Kidney (tissue), 14 donors: ENCODE results near the gene NTRK1. TPM values are rescaled to one million over a fixed set of nuclear protein-coding genes. Genes with fewer than 3 reads are reported as not detected.

Experiments
- DNase-seq, 5 donors: peaks; one replicate each; pipeline ENCODE4 v3.0.0-alpha.2; 2013 to 2020
- FAIRE-seq: peaks from 2 replicates; lab custom pipeline; 2012; peaks lifted over from hg19 to GRCh38; lab: Jason Lieb, UNC
- H3K27ac ChIP-seq, 2 donors: one replicate each; pipeline ENCODE4 v1.7.0; 2013; ENCODE audit warnings: low read depth in 2 of 2, low read length in 2 of 2, inconsistent platforms in 1 of 2
- H3K27me3 ChIP-seq: one replicate; pipeline ENCODE4 v1.7.1; 2013; ENCODE audit warnings: low read length, inconsistent platforms; ENCODE audit not compliant: control insufficient read depth, insufficient read depth
- H3K36me3 ChIP-seq, 3 donors: one replicate each; pipeline versions ENCODE4 v1.7.0 to v1.7.1; 2013; ENCODE audit warnings: low read length in 3 of 3, control low read depth in 1 of 3, inconsistent platforms in 1 of 3; ENCODE audit not compliant: insufficient read depth in 3 of 3, control insufficient read depth in 2 of 3
- H3K4me1 ChIP-seq, 3 donors: one replicate each; pipeline versions ENCODE4 v1.7.0 to v1.7.1; 2013; ENCODE audit warnings: low read length in 3 of 3, inconsistent platforms in 1 of 3, low read depth in 1 of 3; ENCODE audit not compliant: control insufficient read depth in 2 of 3, insufficient read depth in 2 of 3
- H3K4me3 ChIP-seq, 3 donors: one replicate each; pipeline versions ENCODE4 v1.7.0 to v1.8.1; 2013; ENCODE audit warnings: low read length in 3 of 3, control low read depth in 1 of 3, inconsistent platforms in 1 of 3
- H3K9ac ChIP-seq, 3 donors: one replicate each; pipeline versions ENCODE4 v1.7.0 to v1.7.1; 2013; ENCODE audit warnings: low read length in 3 of 3, control low read depth in 1 of 3, inconsistent platforms in 1 of 3
- H3K9me3 ChIP-seq, 3 donors: one replicate each; pipeline versions ENCODE4 v1.7.0 to v1.7.1; 2013; ENCODE audit warnings: low read length in 3 of 3, control low read depth in 1 of 3, inconsistent platforms in 1 of 3; ENCODE audit not compliant: control insufficient read depth in 2 of 3, insufficient read depth in 1 of 3
- intact Hi-C: fragments of 100-400 bp; cut with DNase I; formaldehyde crosslinking; loops from one replicate; pipeline ENCODE4 v1.11.1; 2022
- polyA plus RNA-seq: library from polyadenylated mRNA; stranded (reverse); fragments of 350-450 nt; fragmentation: Illumina TruSeq; extraction: RNeasy Lipid Tissue Mini Kit (QIAGEN cat#74804); gene quantifications from one replicate; pipeline ENCODE4 v1.2.3, GENCODE V29; 2014; ENCODE audit warnings: low read depth, low replicate concordance; ENCODE audit not compliant: insufficient read depth
- total RNA-seq: library from RNA; stranded (reverse); fragmentation: NEBNext Ultra II Directional; extraction: Animal tissue kit (Norgen Biotek cat#: 25700); gene quantifications from one replicate; pipeline ENCODE4 v1.2.1, GENCODE V29; 2021
- TF ChIP-seq, protein P1 (sequence below): IDR thresholded peaks from 3 replicates; pipeline ENCODE4 v1.5.1; 2012; ENCODE audit warnings: mild to moderate bottlenecking, moderate library complexity, borderline replicate concordance; ENCODE audit not compliant: insufficient read depth; ENCODE audit errors: extremely low read depth
- donor health status: control.
- donor health status: control.
- donor health status: control.
- donor health status: control.
- donor health status: control.
- donor health status: DM: yes; HTN: yes; CAD: no.
- donor health status: Normal renal cell carcinoma (clear cell type).

NTRK1 gene
- total and polyA plus RNA-seq, 2 donors from 2014 or later, result 1.0 to 1.3 TPM

- no peak within 1 kb of the TSS for H3K9ac ChIP-seq
- H3K27me3 ChIP-seq, result peaks cover 24% of the 10 kb centered on the region
- H3K36me3 ChIP-seq, result no peaks in the 10 kb centered on the region
- TF ChIP-seq, protein P1, sequence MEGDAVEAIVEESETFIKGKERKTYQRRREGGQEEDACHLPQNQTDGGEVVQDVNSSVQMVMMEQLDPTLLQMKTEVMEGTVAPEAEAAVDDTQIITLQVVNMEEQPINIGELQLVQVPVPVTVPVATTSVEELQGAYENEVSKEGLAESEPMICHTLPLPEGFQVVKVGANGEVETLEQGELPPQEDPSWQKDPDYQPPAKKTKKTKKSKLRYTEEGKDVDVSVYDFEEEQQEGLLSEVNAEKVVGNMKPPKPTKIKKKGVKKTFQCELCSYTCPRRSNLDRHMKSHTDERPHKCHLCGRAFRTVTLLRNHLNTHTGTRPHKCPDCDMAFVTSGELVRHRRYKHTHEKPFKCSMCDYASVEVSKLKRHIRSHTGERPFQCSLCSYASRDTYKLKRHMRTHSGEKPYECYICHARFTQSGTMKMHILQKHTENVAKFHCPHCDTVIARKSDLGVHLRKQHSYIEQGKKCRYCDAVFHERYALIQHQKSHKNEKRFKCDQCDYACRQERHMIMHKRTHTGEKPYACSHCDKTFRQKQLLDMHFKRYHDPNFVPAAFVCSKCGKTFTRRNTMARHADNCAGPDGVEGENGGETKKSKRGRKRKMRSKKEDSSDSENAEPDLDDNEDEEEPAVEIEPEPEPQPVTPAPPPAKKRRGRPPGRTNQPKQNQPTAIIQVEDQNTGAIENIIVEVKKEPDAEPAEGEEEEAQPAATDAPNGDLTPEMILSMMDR, result no peak
- FAIRE-seq, result no peak
- H3K4me1 ChIP-seq, result peaks cover 0 to 10% (median 0%) of the 10 kb centered on the region in 3 donors
- peak within 1 kb of the TSS in 1 of 3 donors; percentile 25 for H3K4me3 ChIP-seq
- H3K27ac ChIP-seq, result no peak within 1 kb of the TSS
- peak in 1 of 5 donors; percentile 73 for DNase-seq
- H3K9me3 ChIP-seq, result no peaks in the 10 kb centered on the region
- intact Hi-C loops, result loop anchor here (10.0 kb wide), 1 partner anchor 64 kb away; no protein-coding TSS in a partner anchor
Measured at GRCh38 chr1:156858959-156859522, 1.6 kb upstream of the NTRK1 start, which contains the start of gene INSRR. TSS of gene INSRR (minus strand) at chr1:156859117. CDS start at chr1:156858621, 496 bp downstream.

DNA sequence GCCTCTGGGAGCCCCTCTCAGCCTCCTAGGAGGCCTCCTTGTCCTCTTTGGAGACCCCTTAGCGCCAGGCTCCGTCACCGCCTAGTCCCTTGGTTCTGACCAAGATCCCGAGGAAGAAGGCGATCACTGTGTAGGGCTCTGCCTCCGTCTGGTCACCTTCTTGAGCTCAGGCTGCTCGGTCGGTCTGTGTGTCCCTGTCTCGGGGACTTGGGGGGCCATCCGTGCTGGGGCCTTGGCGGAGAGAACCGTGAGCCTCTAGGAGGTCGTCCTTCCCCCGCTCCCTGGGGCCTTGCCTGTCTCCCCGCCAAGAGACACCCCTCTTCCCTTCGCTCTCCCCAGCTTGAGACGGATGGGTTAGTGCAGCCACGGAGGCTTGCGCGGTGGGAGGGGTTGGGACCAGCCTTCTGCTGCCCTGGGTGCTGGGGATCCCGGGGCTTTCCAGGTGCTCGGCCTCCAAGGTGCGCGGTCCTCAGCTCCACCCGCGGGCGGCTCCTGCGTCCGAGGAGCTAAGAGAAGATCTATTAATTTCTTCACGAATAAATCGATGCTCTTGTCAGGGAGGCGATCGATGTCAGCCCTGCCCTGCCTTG lies 1.0 kb upstream of the NTRK1 start:
- Histone ChIP-seq H3K9me3 (no peaks in the 10 kb centered on the region), H3K36me3 (no peaks in the 10 kb centered on the region), H3K9ac (no peak overlapping the region), H3K27ac (no peak overlapping the region), H3K4me3 (peak overlapping the region in 1 of 3 donors; percentile 25), H3K27me3 (peaks cover 24% of the 10 kb centered on the region), H3K4me1 (peaks cover 0 to 10% (median 0%) of the 10 kb centered on the region in 3 donors)
- DNase-seq (peak in 1 of 5 donors; percentile 64), FAIRE-seq (no peak)
- TF ChIP-seq, protein P1, result no peak
- intact Hi-C loops, result loop anchor here (10.0 kb wide), 1 partner anchor 65 kb away; no protein-coding TSS in a partner anchor

DNA sequence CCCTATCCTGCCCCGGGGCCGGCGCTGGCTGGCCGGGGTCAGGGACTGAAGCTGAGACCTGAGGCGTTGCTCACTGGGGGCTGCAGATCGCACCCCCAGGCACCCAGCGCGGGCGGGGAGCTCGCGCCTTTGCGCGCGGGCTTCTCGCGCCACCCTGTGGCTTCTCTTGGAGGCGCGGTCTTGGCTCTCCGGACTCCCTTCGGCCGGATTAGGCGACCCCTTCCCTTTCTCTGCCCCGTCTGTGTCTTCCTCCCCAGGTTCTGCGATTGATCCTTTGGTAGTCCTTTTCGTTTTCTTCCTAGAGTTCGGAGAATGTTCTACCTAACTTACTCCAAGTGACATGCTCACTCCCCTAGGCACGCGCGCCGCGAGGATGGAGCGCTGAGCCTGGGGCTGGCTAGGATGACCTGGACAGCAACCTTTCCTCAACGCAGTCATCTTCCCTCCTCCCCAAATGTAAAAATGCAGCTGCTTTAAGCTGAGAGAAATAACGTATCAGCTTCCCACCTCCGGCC lies 495 bp upstream of the NTRK1 start:
- Histone ChIP-seq H3K27ac (no peak overlapping the region), H3K27me3 (peaks cover 24% of the 10 kb centered on the region), H3K36me3 (no peaks in the 10 kb centered on the region), H3K9me3 (no peaks in the 10 kb centered on the region), H3K9ac (no peak overlapping the region), H3K4me1 (peaks cover 0 to 10% (median 0%) of the 10 kb centered on the region in 3 donors), H3K4me3 (peak overlapping the region; percentile 20 to 25 (median 24))
- DNase-seq (peak; percentile 67 to 80 (median 76)), FAIRE-seq (no peak)
- intact Hi-C loops, result no loop called here
- TF ChIP-seq, protein P1, result peak; percentile 59
